HEK293 (cell line): ENCODE measurements around the gene PC.

Experiments
- CTCF ChIA-PET: fragments of 350-600 bp; formaldehyde crosslinking; extraction: SDS; loops from one replicate; lab custom pipeline; 2021; ENCODE audit warnings: antibody characterized with exemption; lab: Yijun Ruan, JAX
- POLR2A ChIA-PET: fragments of 300-600 bp; formaldehyde crosslinking; extraction: SDS; loops from one replicate; lab custom pipeline; 2020; ENCODE audit warnings: antibody characterized with exemption, inconsistent platforms; lab: Yijun Ruan, JAX
- H3K27ac ChIP-seq: fragments of 200-500 bp; sonication (Bioruptor generic); 2 replicates; pipeline ENCODE4 v1.5.1; 2014; ENCODE audit warnings: low read depth, low read length, control low read depth, inconsistent platforms; ENCODE audit errors: extremely low read depth
- H3K36me3 ChIP-seq, 2 experiments: fragments of 200-500 bp in 1 of 2; sonication (Bioruptor generic) in 1 of 2; 1 replicate in 1 of 2; 2 replicates in 1 of 2; pipeline ENCODE4 v1.5.1; 2014 to 2017; ENCODE audit warnings: inconsistent platforms in 2 of 2, low read length in 2 of 2; ENCODE audit not compliant: control insufficient read depth in 2 of 2, insufficient read depth in 1 of 2
- H3K4me1 ChIP-seq: fragments of 200-500 bp; sonication (Bioruptor generic); 2 replicates; pipeline ENCODE4 v1.5.1; 2014; ENCODE audit warnings: mild to moderate bottlenecking, low read length, inconsistent platforms; ENCODE audit not compliant: control insufficient read depth, insufficient read depth
- H3K4me3 ChIP-seq: 2 replicates; pipeline ENCODE4 v1.5.1; 2011; ENCODE audit warnings: low read depth, mild to moderate bottlenecking, control low read depth, low read length, moderate library complexity
- H3K9me3 ChIP-seq: fragments of 200-500 bp; sonication (Bioruptor generic); 2 replicates; pipeline ENCODE4 v1.5.1; 2014; ENCODE audit warnings: low read depth, low read length, inconsistent platforms; ENCODE audit not compliant: control insufficient read depth, insufficient read depth
- GLIS2 ChIP-seq: fragments of 450-650 bp; formaldehyde crosslinking; IDR thresholded peaks from 2 replicates; pipeline ENCODE4 v1.5.1; 2016; ENCODE audit warnings: missing biosample characterization, missing genetic modification characterization
- OVOL3 ChIP-seq: fragments of 450-650 bp; formaldehyde crosslinking; IDR thresholded peaks from 2 replicates; pipeline ENCODE4 v1.5.1; 2016; ENCODE audit warnings: missing biosample characterization, missing genetic modification characterization
- PRDM1 ChIP-seq: fragments of 450-650 bp; formaldehyde crosslinking; IDR thresholded peaks from 2 replicates; pipeline ENCODE4; 2016; ENCODE audit warnings: missing biosample characterization, missing genetic modification characterization
- REPIN1 ChIP-seq: fragments of 450-650 bp; formaldehyde crosslinking; IDR thresholded peaks from 2 replicates; pipeline ENCODE4 v1.5.1; 2017; ENCODE audit warnings: missing biosample characterization, missing genetic modification characterization, low read depth
- TRIM28 ChIP-seq: IDR thresholded peaks from 2 replicates; pipeline ENCODE4 v1.6.1; 2011; ENCODE audit warnings: low read length, control low read depth, borderline replicate concordance
- YY2 ChIP-seq: fragments of 450-650 bp; formaldehyde crosslinking; IDR thresholded peaks from 2 replicates; pipeline ENCODE4 v1.5.1; 2016; ENCODE audit warnings: missing biosample characterization, missing genetic modification characterization
- ZBTB1 ChIP-seq: fragments of 450-650 bp; formaldehyde crosslinking; IDR thresholded peaks from 2 replicates; pipeline ENCODE4 v1.5.1; 2016; ENCODE audit warnings: missing biosample characterization, missing genetic modification characterization
- ZBTB21 ChIP-seq: fragments of 450-650 bp; formaldehyde crosslinking; IDR thresholded peaks from 2 replicates; pipeline ENCODE4 v1.5.1; 2017; ENCODE audit warnings: missing biosample characterization, missing genetic modification characterization
- ZFP37 ChIP-seq: fragments of 450-650 bp; formaldehyde crosslinking; IDR thresholded peaks from 2 replicates; pipeline ENCODE4 v1.5.1; 2016; ENCODE audit warnings: missing biosample characterization, missing genetic modification characterization
- ZNF132 ChIP-seq: fragments of 450-650 bp; formaldehyde crosslinking; IDR thresholded peaks from 2 replicates; pipeline ENCODE4 v1.5.1; 2017; ENCODE audit warnings: missing biosample characterization, missing genetic modification characterization, borderline replicate concordance
- ZNF2 ChIP-seq: fragments of 450-650 bp; formaldehyde crosslinking; IDR thresholded peaks from 2 replicates; pipeline ENCODE4 v1.5.1; 2016; ENCODE audit warnings: missing biosample characterization, missing genetic modification characterization
- ZNF223 ChIP-seq: fragments of 450-650 bp; formaldehyde crosslinking; IDR thresholded peaks from 2 replicates; pipeline ENCODE4 v1.5.1; 2016; ENCODE audit warnings: missing biosample characterization, missing genetic modification characterization
- ZNF24 ChIP-seq: fragments of 450-650 bp; formaldehyde crosslinking; IDR thresholded peaks from 2 replicates; pipeline ENCODE4 v1.5.1; 2016; ENCODE audit warnings: missing biosample characterization, missing genetic modification characterization
- ZNF449 ChIP-seq: fragments of 450-650 bp; formaldehyde crosslinking; IDR thresholded peaks from 2 replicates; pipeline ENCODE4 v1.5.1; 2017; ENCODE audit warnings: missing biosample characterization, mild to moderate bottlenecking, missing genetic modification characterization, moderate library complexity
- ZNF48 ChIP-seq: fragments of 450-650 bp; formaldehyde crosslinking; IDR thresholded peaks from 2 replicates; pipeline ENCODE4 v1.5.1; 2016; ENCODE audit warnings: missing biosample characterization, missing genetic modification characterization
- ZNF518A ChIP-seq: fragments of 450-650 bp; formaldehyde crosslinking; conservative IDR thresholded peaks from 2 replicates; pipeline ENCODE4 v1.5.1; 2016; ENCODE audit warnings: low read depth, missing biosample characterization, missing genetic modification characterization
- ZNF529 ChIP-seq: fragments of 450-650 bp; formaldehyde crosslinking; IDR thresholded peaks from 2 replicates; pipeline ENCODE4 v1.5.1; 2017; ENCODE audit warnings: missing genetic modification characterization, missing biosample characterization; ENCODE audit not compliant: insufficient replicate concordance
- ZNF548 ChIP-seq: fragments of 450-650 bp; formaldehyde crosslinking; IDR thresholded peaks from 2 replicates; pipeline ENCODE4 v1.5.1; 2016; ENCODE audit warnings: missing biosample characterization, missing genetic modification characterization
- ZNF549 ChIP-seq: fragments of 450-650 bp; IDR thresholded peaks from 2 replicates; pipeline ENCODE4 v1.5.1; 2018; ENCODE audit warnings: missing biosample characterization, missing genetic modification characterization, mild to moderate bottlenecking, inconsistent platforms, moderate library complexity
- ZNF571 ChIP-seq: fragments of 450-650 bp; formaldehyde crosslinking; IDR thresholded peaks from 2 replicates; pipeline ENCODE4 v1.5.0; 2017; ENCODE audit warnings: missing biosample characterization, missing genetic modification characterization
- ZNF610 ChIP-seq: fragments of 450-650 bp; formaldehyde crosslinking; IDR thresholded peaks from 2 replicates; pipeline ENCODE4 v1.5.1; 2016; ENCODE audit warnings: missing biosample characterization, missing genetic modification characterization, borderline replicate concordance
- ZNF664 ChIP-seq: fragments of 450-650 bp; formaldehyde crosslinking; IDR thresholded peaks from 2 replicates; pipeline ENCODE4 v1.5.1; 2016; ENCODE audit warnings: missing biosample characterization, missing genetic modification characterization
- ZNF704 ChIP-seq: fragments of 450-650 bp; formaldehyde crosslinking; IDR thresholded peaks from 2 replicates; pipeline ENCODE4 v1.5.1; 2016; ENCODE audit warnings: missing biosample characterization, missing genetic modification characterization
- ZNF768 ChIP-seq: fragments of 450-650 bp; formaldehyde crosslinking; IDR thresholded peaks from 2 replicates; pipeline ENCODE4 v1.5.1; 2018; ENCODE audit warnings: missing biosample characterization, mild to moderate bottlenecking, missing genetic modification characterization

The PC gene

GRCh38 chr11:66966351-66966750 is 8.2 kb upstream of the PC start (continued):
- TF ChIP-seq ZNF704 (tag by site-specific recombination) (no peak), ZNF2 (tag by site-specific recombination) (no peak), ZNF548 (no peak), ZNF449 (no peak)

- TF ChIP-seq ZNF549 = no peak
- TF ChIP-seq ZNF24 (tag by site-specific recombination) = no peak
- TF ChIP-seq ZNF529 = no peak
- no peak for TF ChIP-seq REPIN1
- TF ChIP-seq OVOL3 = no peak
- no peak for TF ChIP-seq TRIM28
- no peak for TF ChIP-seq ZNF768
- TF ChIP-seq ZNF223 = no peak
- TF ChIP-seq ZBTB21 (tag by site-specific recombination) = no peak
- TF ChIP-seq GLIS2 (tag by site-specific recombination) = no peak
- TF ChIP-seq ZNF571 (tag by site-specific recombination) = no peak
- TF ChIP-seq YY2 = no peak
- no peak for TF ChIP-seq ZNF518A (tag by site-specific recombination)
- no peak for TF ChIP-seq ZNF664
- no peak for TF ChIP-seq ZNF610 (tag by site-specific recombination)
- no peak for TF ChIP-seq ZFP37 (tag by site-specific recombination)
- no peak for TF ChIP-seq ZBTB1
- TF ChIP-seq PRDM1 (tag by site-specific recombination) = no peak
- no peak for TF ChIP-seq ZNF132
- TF ChIP-seq ZNF48 (tag by site-specific recombination) = no peak
- TF ChIP-seq, all 188 proteins: peak for 0
- H3K27ac ChIP-seq = no peak overlapping the region
- ChIA-PET CTCF (interaction anchor here (0.9 to 1.4 kb wide), 2 partner anchors 12 to 63 kb away, joined by 3 to 4 read pairs; no protein-coding TSS in a partner anchor), POLR2A (no interaction called here)
- H3K9me3 ChIP-seq = no peaks in the 10 kb centered on the region
- no peaks in the 10 kb centered on the region for H3K4me1 ChIP-seq
- H3K36me3 ChIP-seq = no peaks in the 10 kb centered on the region
- H3K4me3 ChIP-seq = no peak overlapping the region
These were observed 6.3 kb upstream of the PC start for GRCh38 chr11:66964495-66964894.
